Common myeloid progenitor, CD34-positive (primary cell): ENCODE measurements around the gene ZCWPW1.

ENCODE experiments used
- CTCF ChIA-PET: fragments of 350-600 bp; sonication (Branson Sonifier 250); formaldehyde crosslinking; loops from one replicate; lab custom pipeline; 2021; ENCODE audit warnings: antibody characterized with exemption; lab: Charles Lee
- POLR2A ChIA-PET: fragments of 350-600 bp; sonication (Branson Sonifier 250); formaldehyde crosslinking; loops from one replicate; lab custom pipeline; 2021; ENCODE audit warnings: antibody characterized with exemption; lab: Charles Lee
- DNase-seq, 3 donors: peaks; one replicate each; pipeline versions ENCODE4 v3.0.0 to v3.0.0-alpha.2; 2013
- H3K27ac ChIP-seq, 2 experiments: 1 replicate in 1 of 2; 2 replicates in 1 of 2; pipeline ENCODE4 v1.7.0; 2013; ENCODE audit warnings: inconsistent platforms in 2 of 2, low read length in 2 of 2, mild to moderate bottlenecking in 2 of 2, low read depth in 1 of 2, moderate library complexity in 1 of 2; ENCODE audit not compliant: severe bottlenecking in 2 of 2, insufficient read depth in 1 of 2, poor library complexity in 1 of 2
- H3K27me3 ChIP-seq, 5 experiments: replicated peaks in 2 of 5; 1 replicate in 3 of 5; 2 replicates in 2 of 5; pipeline versions ENCODE4 v1.6.1 to v1.7.0; 2013; ENCODE audit warnings: low read length in 4 of 5, mild to moderate bottlenecking in 2 of 5, moderate library complexity in 2 of 5, inconsistent platforms in 1 of 5; ENCODE audit not compliant: insufficient read depth in 5 of 5, control insufficient read depth in 4 of 5
- H3K36me3 ChIP-seq, 4 experiments: 1 replicate in 2 of 4; 2 replicates in 2 of 4; pipeline versions ENCODE4 v1.6.1 to v1.7.0; 2013; ENCODE audit warnings: low read length in 3 of 4, control low read depth in 1 of 4, mild to moderate bottlenecking in 1 of 4; ENCODE audit not compliant: control insufficient read depth in 4 of 4, insufficient read depth in 4 of 4
- H3K4me1 ChIP-seq, 4 experiments: 1 replicate in 3 of 4; 2 replicates in 1 of 4; pipeline versions ENCODE4 v1.6.1 to v1.7.1; 2013; ENCODE audit warnings: low read length in 3 of 4, mild to moderate bottlenecking in 3 of 4, control low read depth in 1 of 4, inconsistent platforms in 1 of 4, moderate library complexity in 1 of 4; ENCODE audit not compliant: control insufficient read depth in 4 of 4, insufficient read depth in 4 of 4; ENCODE audit errors: control extremely low read depth in 1 of 4
- H3K4me3 ChIP-seq, 7 experiments: 1 replicate in 4 of 7; 2 replicates in 3 of 7; pipeline versions ENCODE4 v1.5.1 to v1.7.0; 2013; ENCODE audit warnings: mild to moderate bottlenecking in 7 of 7, low read length in 6 of 7, moderate library complexity in 6 of 7, inconsistent platforms in 2 of 7, low read depth in 2 of 7, control low read depth in 1 of 7; ENCODE audit not compliant: insufficient read depth in 4 of 7, control insufficient read depth in 1 of 7; ENCODE audit errors: extremely low read depth in 1 of 7
- H3K9me3 ChIP-seq, 5 experiments: 1 replicate in 4 of 5; 2 replicates in 1 of 5; pipeline versions ENCODE4 v1.6.1 to v1.7.1; 2013; ENCODE audit warnings: low read length in 4 of 5, mild to moderate bottlenecking in 2 of 5, inconsistent platforms in 1 of 5, low read depth in 1 of 5, moderate library complexity in 1 of 5; ENCODE audit not compliant: control insufficient read depth in 4 of 5, insufficient read depth in 2 of 5; ENCODE audit errors: control extremely low read depth in 1 of 5
- WGBS: methylation state at CpG from one replicate; pipeline ENCODE4 v1.1.5; 2013; ENCODE audit not compliant: insufficient coverage; 5-methylcytosine and 5-hydroxymethylcytosine counted together

Gene ZCWPW1

DNA sequence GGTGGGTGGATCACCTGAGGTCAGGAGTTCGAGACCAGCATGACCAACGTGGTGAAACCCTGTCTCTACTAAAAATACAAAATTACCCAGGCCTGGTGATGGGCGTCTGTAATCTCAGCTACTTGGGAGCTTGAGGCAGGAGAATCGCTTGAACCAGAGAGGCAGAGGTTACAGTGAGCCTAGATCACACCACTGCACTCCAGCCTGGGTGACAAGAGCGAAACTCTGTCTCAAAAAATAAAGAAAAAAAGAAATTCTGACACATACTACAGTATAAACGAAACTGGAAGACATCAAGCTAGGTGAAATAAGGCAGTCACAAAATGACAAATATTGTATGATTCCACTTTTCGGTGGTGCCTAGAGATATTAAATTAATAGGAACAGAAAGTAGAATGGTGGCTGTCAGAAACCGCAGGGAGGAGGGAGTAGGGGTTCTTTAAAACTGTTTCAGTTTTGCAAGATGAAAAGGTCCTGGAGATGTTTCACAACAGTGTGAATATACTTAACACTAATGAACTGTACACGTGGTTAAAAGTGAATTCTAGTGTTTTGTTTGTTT is 32.0 kb downstream of the ZCWPW1 start:
- Histone ChIP-seq H3K4me3 (no peak overlapping the region), H3K4me1 (peaks cover 0 to 4% (median 0%) of the 10 kb centered on the region in 4 experiments), H3K9me3 (no peaks in the 10 kb centered on the region), H3K27me3 (no peaks in the 10 kb centered on the region), H3K36me3 (no peaks in the 10 kb centered on the region), H3K27ac (no peak overlapping the region)
- peak in 2 of 3 donors; percentile 47 to 59 for DNase-seq
- POLR2A ChIA-PET, result no interaction called here
- CTCF ChIA-PET, result interaction anchor here (0.6 to 1.2 kb wide), 3 partner anchors 36 to 41 kb away, joined by 3 to 4 read pairs (median 3); no protein-coding TSS in a partner anchor
- WGBS, result 87% methylated on average over 5 of the region's 9 CpGs

DNA sequence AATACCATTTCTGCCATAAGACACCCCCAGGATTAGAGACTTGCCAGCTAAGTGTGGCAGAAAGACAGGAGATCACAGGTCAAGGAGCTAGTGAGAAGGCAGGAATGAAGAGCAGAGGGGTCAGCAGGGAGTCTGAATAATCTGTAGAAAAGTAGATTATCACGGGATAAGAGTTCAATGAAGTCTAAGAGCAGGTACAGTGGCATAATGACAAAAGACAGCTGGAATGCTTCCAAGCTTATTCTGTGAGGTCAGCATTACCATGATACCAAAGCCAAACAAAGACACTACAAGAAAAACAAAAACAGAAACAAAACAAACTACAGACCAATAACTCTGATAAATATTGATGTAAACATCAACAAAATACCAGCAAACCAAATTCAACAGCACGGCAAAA is 34.4 kb downstream of the ZCWPW1 start:
- Histone ChIP-seq H3K27ac (no peak overlapping the region), H3K9me3 (no peaks in the 10 kb centered on the region), H3K36me3 (no peaks in the 10 kb centered on the region), H3K4me3 (no peak overlapping the region), H3K4me1 (peaks cover 0 to 4% (median 0%) of the 10 kb centered on the region in 4 experiments), H3K27me3 (no peaks in the 10 kb centered on the region)
- WGBS, result 94% methylated on average over 2 of the region's 2 CpGs
- ChIA-PET CTCF (interaction anchor here (1.2 to 1.9 kb wide), 2 partner anchors 9 to 14 kb away, joined by 3 to 8 read pairs; no protein-coding TSS in a partner anchor), POLR2A (no interaction called here)
- no peak for DNase-seq

DNA sequence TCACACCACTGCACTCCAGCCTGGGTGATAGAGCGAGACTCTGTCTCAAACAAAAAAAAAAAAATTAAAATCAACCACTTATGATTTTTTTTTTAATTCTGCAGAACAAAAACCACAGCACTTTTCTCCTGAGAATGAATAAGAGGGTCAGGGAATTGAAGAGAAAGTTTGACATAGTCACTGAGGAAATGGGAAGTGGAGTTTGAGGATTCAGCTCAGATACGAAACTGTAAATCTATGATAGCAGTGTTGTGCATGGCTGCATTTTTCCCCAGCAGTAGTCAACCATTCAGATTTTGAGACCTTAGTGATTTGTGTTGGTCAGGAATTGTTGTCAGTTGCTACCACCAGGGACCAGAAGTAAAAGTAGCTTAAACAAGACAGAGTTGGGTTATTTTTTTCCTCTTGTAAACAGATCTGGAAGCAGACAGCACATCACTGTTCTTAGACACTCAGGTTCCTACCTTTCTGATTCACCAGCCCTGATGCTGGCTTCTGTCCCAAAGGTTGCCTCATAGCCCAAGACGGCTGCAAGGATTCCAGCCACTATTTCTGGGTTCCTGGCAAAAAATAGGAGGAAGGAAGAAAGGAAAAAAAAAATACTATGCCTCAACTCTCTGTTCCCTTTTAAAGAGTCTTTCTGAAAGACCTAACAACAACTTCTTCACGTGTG is 35.1 kb downstream of the ZCWPW1 start:
- H3K9me3 ChIP-seq, result no peaks in the 10 kb centered on the region
- 100% methylated on average over 2 of the region's 4 CpGs for WGBS
- peaks cover 0 to 4% (median 0%) of the 10 kb centered on the region in 4 experiments for H3K4me1 ChIP-seq
- DNase-seq, result no peak
- ChIA-PET POLR2A (interaction anchor here (0.7 kb wide), 1 partner anchor 28 kb away, joined by 3 read pairs; no protein-coding TSS in a partner anchor), CTCF (interaction anchor here (1.2 to 1.9 kb wide), 2 partner anchors 9 to 14 kb away, joined by 3 to 8 read pairs; no protein-coding TSS in a partner anchor)
- H3K4me3 ChIP-seq, result no peak overlapping the region
- no peaks in the 10 kb centered on the region for H3K36me3 ChIP-seq
- H3K27ac ChIP-seq, result no peak overlapping the region
- no peaks in the 10 kb centered on the region for H3K27me3 ChIP-seq

DNA sequence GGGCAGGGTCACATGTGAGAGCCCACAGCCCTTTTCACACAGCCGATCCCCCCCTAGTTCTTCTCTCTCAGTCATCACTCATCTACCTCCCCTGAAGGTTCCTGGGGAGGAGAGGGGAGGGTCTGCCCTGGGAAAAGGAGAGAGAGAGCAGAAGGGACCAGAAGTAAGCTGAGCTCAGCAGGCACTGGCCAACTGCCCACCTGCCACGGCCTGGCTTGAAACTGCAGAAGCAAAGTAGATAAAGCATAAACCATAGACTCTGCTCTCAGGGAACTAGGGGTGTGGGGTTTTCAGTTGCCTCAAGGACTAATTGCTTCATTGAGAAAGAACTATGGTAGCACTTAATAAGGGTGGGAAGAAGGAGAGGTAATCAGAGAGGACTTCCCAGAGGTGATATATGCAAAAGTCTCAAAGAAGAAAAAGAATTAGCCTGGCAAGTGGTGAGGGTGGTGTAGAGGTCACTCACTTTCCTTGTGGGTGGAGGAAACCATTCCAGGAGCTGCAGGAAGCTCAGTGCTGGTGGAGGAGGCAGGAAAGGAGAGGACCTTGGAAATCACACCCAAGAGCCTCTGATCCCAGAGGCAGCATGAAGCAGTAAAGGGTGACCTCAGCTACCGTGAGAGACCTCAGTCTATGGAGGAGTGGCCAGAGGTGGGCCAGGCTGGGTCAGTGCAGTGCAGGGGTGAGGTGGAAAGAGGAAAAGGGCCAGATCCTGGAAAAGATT is 38.1 kb downstream of the ZCWPW1 start:
- Histone ChIP-seq H3K4me1 (no peaks in the 10 kb centered on the region), H3K27me3 (no peaks in the 10 kb centered on the region), H3K27ac (no peak overlapping the region), H3K9me3 (no peaks in the 10 kb centered on the region), H3K36me3 (no peaks in the 10 kb centered on the region), H3K4me3 (no peak overlapping the region)
- POLR2A ChIA-PET, result no interaction called here
- WGBS, result 94% methylated on average over 2 of the region's 3 CpGs
- CTCF ChIA-PET, result interaction anchor here (1.6 kb wide), 1 partner anchor 11 kb away, joined by 4 read pairs; no protein-coding TSS in a partner anchor
- DNase-seq, result no peak

DNA sequence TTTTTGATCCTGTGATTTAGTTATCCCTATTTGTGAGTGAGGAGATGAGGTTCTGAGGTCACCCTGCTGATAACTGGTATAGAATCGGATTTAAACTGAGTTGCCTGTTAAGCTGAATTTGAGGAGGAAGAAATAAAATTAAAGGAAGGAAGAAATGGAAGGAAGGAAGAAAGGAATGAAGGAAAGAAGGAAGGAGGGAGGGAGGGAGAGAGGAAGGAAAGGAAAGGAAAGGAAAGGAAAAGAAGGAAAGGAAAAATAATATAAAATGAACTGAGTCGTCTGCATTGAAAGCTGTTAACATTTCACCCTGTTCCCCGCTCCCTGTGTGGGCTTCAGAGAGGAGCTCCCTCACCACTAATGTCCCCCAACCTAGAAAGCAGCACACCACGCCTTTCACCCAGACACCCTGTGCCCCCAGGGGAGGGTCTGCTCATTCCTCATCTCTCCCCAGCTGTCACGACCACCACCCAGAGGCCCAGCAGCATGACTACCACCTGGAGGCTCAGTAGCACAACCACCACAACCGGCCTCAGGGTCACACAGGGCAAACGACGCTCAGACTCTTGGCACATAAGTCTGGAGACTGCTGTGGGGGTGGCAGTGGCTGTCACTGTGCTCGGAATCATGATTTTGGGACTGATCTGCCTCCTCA is 38.9 kb downstream of the ZCWPW1 start:
- ChIA-PET POLR2A (no interaction called here), CTCF (interaction anchor here (1.3 to 1.6 kb wide), 2 partner anchors 10 to 18 kb away, joined by 4 to 6 read pairs; no protein-coding TSS in a partner anchor)
- H3K4me3 ChIP-seq, result no peak overlapping the region
- H3K27ac ChIP-seq, result no peak overlapping the region
- H3K36me3 ChIP-seq, result no peaks in the 10 kb centered on the region
- no peaks in the 10 kb centered on the region for H3K27me3 ChIP-seq
- no peak for DNase-seq
- no peaks in the 10 kb centered on the region for H3K9me3 ChIP-seq
- 100% methylated on average over 8 of the region's 9 CpGs for WGBS
- peaks cover 0 to 4% (median 0%) of the 10 kb centered on the region in 4 experiments for H3K4me1 ChIP-seq

DNA sequence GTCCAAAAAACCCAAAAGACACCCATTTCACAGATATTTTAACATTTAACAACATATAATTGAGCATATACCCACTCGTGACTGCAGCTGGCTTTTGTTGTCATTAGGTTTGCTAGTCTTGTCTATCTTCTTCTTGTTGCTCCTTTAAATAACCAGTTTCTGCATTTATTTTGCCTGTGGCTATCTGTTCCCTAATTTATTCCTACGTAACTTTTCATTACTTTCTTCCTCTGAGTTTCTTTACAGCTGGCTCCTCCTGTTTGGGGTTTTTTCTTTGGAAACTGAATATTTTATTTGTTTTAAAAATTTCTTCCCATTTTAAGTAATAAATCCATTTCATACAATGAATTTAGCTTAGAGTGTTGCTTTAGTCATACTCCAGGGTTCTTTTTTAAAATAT is 40.8 kb downstream of the ZCWPW1 start:
- 100% methylated on average over 1 of the region's 2 CpGs for WGBS
- ChIA-PET CTCF (interaction anchor here (1.0 to 1.2 kb wide), 3 partner anchors 19 to 310 kb away, joined by 3 read pairs; no protein-coding TSS in a partner anchor), POLR2A (no interaction called here)
- Histone ChIP-seq H3K9me3 (no peaks in the 10 kb centered on the region), H3K27ac (no peak overlapping the region), H3K4me1 (peaks cover 0 to 4% (median 1%) of the 10 kb centered on the region in 4 experiments), H3K27me3 (no peaks in the 10 kb centered on the region), H3K36me3 (no peaks in the 10 kb centered on the region), H3K4me3 (no peak overlapping the region)
- DNase-seq, result no peak
